ENCODE results near the gene ANTXR1.
A peak's percentile ranks its signal among the peaks of the same experiment; 100 is the strongest.

GRCh38 chr2:69026026-69026425 is 13.0 kb downstream of the ANTXR1 start:
- TF ChIP-seq, protein P1, sequence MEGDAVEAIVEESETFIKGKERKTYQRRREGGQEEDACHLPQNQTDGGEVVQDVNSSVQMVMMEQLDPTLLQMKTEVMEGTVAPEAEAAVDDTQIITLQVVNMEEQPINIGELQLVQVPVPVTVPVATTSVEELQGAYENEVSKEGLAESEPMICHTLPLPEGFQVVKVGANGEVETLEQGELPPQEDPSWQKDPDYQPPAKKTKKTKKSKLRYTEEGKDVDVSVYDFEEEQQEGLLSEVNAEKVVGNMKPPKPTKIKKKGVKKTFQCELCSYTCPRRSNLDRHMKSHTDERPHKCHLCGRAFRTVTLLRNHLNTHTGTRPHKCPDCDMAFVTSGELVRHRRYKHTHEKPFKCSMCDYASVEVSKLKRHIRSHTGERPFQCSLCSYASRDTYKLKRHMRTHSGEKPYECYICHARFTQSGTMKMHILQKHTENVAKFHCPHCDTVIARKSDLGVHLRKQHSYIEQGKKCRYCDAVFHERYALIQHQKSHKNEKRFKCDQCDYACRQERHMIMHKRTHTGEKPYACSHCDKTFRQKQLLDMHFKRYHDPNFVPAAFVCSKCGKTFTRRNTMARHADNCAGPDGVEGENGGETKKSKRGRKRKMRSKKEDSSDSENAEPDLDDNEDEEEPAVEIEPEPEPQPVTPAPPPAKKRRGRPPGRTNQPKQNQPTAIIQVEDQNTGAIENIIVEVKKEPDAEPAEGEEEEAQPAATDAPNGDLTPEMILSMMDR (conservative IDR thresholded peaks at IDR 0.05; ENCODE audit: low read depth, low read length), result peak; percentile 51
- no peak for TF ChIP-seq EZH2 (IDR thresholded peaks at IDR 0.05; ENCODE audit: borderline replicate concordance, low read depth, low read length, poor library complexity, severe bottlenecking)

Measured in A673 (cell line).